ENCODE data around the gene SSR2.

GRCh38 chr1:156001662-156002171 lies 19.0 kb downstream of the SSR2 start:
- TF ChIP-seq POLR2A (IDR thresholded peaks at IDR 0.05; ENCODE audit: low read depth), result no peak
- TF ChIP-seq CTCF (IDR thresholded peaks at IDR 0.05), result no peak
- TF ChIP-seq EP300 (IDR thresholded peaks at IDR 0.05), result no peak

Measured in esophagus muscularis mucosa (tissue), 4 donors.